ENCODE results near the gene TOMM34. TPM values are rescaled to one million over a fixed set of nuclear protein-coding genes. Genes with fewer than 3 reads are reported as not detected.
A peak's percentile ranks its signal among the peaks of the same experiment; 100 is the strongest.

TOMM34 gene
- total and polyA plus RNA-seq, 2 of the 13 experiments (the other 11 are each of a cell fraction or from before 2014, with no cell fraction given), result 36.2 to 52.0 TPM

- TF ChIP-seq PRDM15 (CRISPR knock-in tag; IDR thresholded peaks at IDR 0.05) (peak; percentile 67; the same call in 1 of the 2 replicates), ZNF3 (CRISPR knock-in tag; IDR thresholded peaks at IDR 0.05) (peak; percentile 71; the same call in 1 of the 2 replicates), TMF1 (CRISPR knock-in tag; IDR thresholded peaks at IDR 0.05; ENCODE audit: low read depth) (peak; percentile 82), YEATS2 (CRISPR knock-in tag; IDR thresholded peaks at IDR 0.05; ENCODE audit: borderline replicate concordance) (peak; percentile 95), ZBTB39 (CRISPR knock-in tag; IDR thresholded peaks at IDR 0.05) (peak; percentile 97), ATF3 (CRISPR knock-in tag; IDR thresholded peaks at IDR 0.05) (peak; percentile 23; the same call in 1 of the 2 replicates), ZNF570 (CRISPR knock-in tag; IDR thresholded peaks at IDR 0.05; ENCODE audit: borderline replicate concordance) (peak; percentile 96; the same call in 1 of the 2 replicates), CBX2 (IDR thresholded peaks at IDR 0.05; ENCODE audit: low read depth, low read length) (no peak), CBX2 (CRISPR knock-in tag; IDR thresholded peaks at IDR 0.05; ENCODE audit: low read depth) (0 out of 2 replicates have a peak, but pooled peaks have one; percentile 64), TBX2 (CRISPR knock-in tag; IDR thresholded peaks at IDR 0.05; ENCODE audit: borderline replicate concordance) (peak; percentile 88), ZBED4 (CRISPR knock-in tag; IDR thresholded peaks at IDR 0.05; ENCODE audit: borderline replicate concordance) (no peak; the same call in 1 of the 2 replicates), AGO2 (optimal IDR thresholded peaks at IDR 0.05; ENCODE audit: low read depth, low read length) (peak; percentile 94), DNMT1 (CRISPR knock-in tag; IDR thresholded peaks at IDR 0.05) (peak; percentile 96), CEBPG (CRISPR knock-in tag; IDR thresholded peaks at IDR 0.05) (no peak), MXD3 (CRISPR knock-in tag; IDR thresholded peaks at IDR 0.05) (peak; percentile 98), MTF2 (CRISPR knock-in tag; IDR thresholded peaks at IDR 0.05; ENCODE audit: borderline replicate concordance) (peak; percentile 100), MBNL3 (CRISPR knock-in tag; conservative IDR thresholded peaks at IDR 0.05) (no peak), FOXO1 (CRISPR knock-in tag; IDR thresholded peaks at IDR 0.05) (peak; percentile 78; the same call in 1 of the 2 replicates), ZNF781 (CRISPR knock-in tag; IDR thresholded peaks at IDR 0.05; ENCODE audit: borderline replicate concordance, not compliant biosample characterization) (peak; percentile 98)
Measured at GRCh38 chr20:44960103-44960852, at the start of gene TOMM34 (continued).
